HepG2 (cell line): ENCODE measurements around the gene TGM6.

Source experiments
- CC2D1A ChIP-seq: sonication (generic); formaldehyde crosslinking; IDR thresholded peaks from 2 replicates; pipeline ENCODE4 v1.8.1; 2023; ENCODE audit warnings: mild to moderate bottlenecking, missing genetic modification reagents
- POLR2AphosphoS5 ChIP-seq: IDR thresholded peaks from 2 replicates; pipeline ENCODE4 v1.6.1; 2012; ENCODE audit warnings: low read depth, low read length
- YEATS2 ChIP-seq: sonication (generic); formaldehyde crosslinking; IDR thresholded peaks from 2 replicates; pipeline ENCODE4 v1.4.0; 2020; ENCODE audit warnings: missing genetic modification reagents, borderline replicate concordance
- ZNF30 ChIP-seq: sonication (generic); formaldehyde crosslinking; IDR thresholded peaks from 2 replicates; pipeline ENCODE4 v1.5.0; 2020; ENCODE audit warnings: mild to moderate bottlenecking, missing genetic modification reagents

- TF ChIP-seq YEATS2 (CRISPR knock-in tag) (no peak), POLR2AphosphoS5 (no peak), ZNF30 (CRISPR knock-in tag) (no peak), CC2D1A (no peak)
Measured at GRCh38 chr20:2400290-2400689, 19.6 kb downstream of the TGM6 start.
